ENCODE data around the gene SF3B3. TPM values are rescaled to one million over a fixed set of nuclear protein-coding genes. Genes with fewer than 3 reads are reported as not detected.
A peak's percentile ranks its signal among the peaks of the same experiment; 100 is the strongest.
"Not testable (repeated sequence)": the region's sequence is repeated elsewhere in the genome, so short reads cannot be mapped to it uniquely, and the experiment has no call there.

Gene SF3B3
- total RNA-seq, 1 experiment from 2014 or later: 191 TPM

DNA sequence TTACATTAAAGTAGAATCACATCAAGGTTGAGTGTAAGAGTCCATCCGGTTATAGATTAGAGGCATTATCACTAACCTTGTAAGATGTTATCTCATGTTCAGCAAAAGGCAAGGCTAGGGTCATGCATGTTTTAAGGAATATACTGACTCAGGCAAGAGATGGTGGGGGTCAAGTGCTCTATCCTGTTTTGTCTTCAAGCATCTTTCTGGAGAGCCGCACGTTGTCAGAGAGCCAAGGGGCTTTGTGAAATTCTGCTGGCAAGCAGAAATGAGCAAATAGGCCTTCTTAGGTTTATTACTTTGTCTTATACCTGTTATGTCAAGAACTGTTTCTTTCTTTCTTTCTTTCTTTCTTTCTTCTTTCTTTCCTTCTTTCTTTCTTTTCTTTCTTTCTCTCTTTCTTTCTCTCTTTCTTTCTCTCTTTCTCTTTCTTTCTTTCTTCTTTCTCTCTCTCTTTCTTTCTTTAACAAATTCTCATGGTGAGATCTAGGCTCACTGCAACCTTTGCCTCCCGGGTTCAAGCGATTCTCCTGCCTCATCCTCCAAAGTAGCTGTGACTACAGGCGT lies 75.4 kb downstream of the SF3B3 start:
- no peak for DNase-seq (ENCODE audit: low read depth, low spot score)
- in situ Hi-C loops (cut with HindIII; ENCODE audit: low pct_unique_long_range_greater_than_20kb, low sequenced_read_pairs): no loop called here

DNA sequence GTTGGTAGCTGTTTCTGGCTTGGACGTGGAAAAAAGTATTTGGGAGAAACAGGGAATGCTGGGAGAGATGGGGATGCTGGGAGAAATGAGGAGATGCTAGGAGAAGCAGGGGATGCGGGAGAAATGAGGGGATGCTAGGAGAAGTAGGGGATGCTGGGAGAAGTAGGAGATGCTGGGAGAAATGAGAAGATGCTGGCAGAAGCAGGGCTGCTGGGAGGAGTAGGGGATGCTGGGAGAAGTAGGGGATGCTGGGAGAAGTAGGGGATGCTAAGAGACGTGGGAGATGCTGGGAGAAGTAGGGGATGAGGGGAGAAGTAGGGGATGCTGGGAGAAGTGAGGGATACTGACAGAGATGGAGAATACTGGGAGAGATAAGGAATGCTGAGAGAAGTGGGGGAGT lies 77.1 kb downstream of the SF3B3 start:
- in situ Hi-C loops (cut with HindIII; ENCODE audit: low pct_unique_long_range_greater_than_20kb, low sequenced_read_pairs): no loop called here
- DNase-seq (ENCODE audit: low read depth, low spot score): no peak

DNA sequence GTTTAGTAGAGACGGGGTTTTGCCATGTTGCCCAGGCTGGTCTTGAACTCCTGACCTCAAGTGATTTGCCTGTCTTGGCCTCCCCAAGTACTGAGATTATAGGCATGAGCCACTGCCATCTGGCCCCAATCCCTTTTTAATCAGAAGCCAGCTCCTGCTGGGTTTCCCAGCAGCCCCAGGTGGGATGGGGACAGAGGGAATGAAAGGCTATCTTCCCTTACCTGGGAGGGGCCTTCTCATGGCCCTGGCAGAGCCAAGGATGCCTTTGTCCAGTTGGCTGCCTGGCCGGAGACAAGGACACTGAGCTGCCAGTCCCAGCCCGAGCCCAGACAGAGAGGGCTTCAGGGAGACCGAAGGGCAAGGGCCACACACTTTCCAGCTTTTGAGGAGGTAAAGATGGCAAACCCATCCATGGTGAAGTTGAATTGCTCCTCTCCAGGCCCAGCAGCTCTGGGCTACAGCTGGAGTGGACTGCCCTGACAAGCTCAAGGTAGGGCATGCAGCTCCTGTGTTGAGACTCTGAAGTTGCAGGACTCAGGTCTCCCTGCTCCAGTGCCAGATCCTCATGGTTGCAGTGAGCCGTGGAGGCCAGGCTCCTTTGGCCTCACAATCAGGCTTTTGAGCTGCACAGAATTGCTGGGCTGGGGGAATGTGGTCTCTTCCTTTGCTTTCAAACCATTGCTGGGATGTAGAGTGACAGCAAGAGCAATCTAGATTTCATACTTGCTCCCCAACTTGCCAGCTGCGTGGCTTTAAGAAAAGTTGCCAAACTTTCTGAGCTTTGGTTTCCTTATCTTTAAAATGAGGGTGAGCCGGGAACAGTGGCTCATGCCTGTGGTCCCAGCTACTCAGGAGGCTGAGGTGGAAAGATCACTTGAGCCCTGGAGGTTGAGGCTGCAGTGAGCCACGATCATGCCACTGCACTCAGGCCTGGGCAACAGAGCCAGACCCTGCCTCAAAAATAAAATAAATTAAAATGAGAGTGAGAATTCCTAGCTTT lies 78.3 kb downstream of the SF3B3 start:
- in situ Hi-C loops (cut with HindIII; ENCODE audit: low pct_unique_long_range_greater_than_20kb, low sequenced_read_pairs): no loop called here
- no peak for DNase-seq (ENCODE audit: low read depth, low spot score)

DNA sequence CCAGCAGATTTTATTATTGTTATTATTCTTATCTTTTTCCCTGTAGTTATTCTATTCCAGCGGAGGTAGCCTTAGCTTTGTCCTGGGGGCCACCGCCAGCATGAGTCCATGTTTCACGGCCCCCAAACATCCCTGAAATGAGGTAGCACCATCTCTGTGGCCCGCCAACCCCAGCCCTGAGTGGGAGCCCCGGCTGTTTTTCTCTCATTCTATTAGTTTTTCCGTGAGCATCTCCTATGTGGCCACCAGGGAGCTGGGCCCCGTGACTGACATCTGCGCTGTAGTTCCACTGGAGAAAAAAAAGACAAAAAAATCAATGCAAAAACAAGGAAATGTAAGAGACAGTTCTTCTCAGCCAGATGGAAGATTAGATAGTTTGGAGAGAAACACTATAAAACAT lies 79.2 kb downstream of the SF3B3 start:
- no peak for DNase-seq (ENCODE audit: low read depth, low spot score)

DNA sequence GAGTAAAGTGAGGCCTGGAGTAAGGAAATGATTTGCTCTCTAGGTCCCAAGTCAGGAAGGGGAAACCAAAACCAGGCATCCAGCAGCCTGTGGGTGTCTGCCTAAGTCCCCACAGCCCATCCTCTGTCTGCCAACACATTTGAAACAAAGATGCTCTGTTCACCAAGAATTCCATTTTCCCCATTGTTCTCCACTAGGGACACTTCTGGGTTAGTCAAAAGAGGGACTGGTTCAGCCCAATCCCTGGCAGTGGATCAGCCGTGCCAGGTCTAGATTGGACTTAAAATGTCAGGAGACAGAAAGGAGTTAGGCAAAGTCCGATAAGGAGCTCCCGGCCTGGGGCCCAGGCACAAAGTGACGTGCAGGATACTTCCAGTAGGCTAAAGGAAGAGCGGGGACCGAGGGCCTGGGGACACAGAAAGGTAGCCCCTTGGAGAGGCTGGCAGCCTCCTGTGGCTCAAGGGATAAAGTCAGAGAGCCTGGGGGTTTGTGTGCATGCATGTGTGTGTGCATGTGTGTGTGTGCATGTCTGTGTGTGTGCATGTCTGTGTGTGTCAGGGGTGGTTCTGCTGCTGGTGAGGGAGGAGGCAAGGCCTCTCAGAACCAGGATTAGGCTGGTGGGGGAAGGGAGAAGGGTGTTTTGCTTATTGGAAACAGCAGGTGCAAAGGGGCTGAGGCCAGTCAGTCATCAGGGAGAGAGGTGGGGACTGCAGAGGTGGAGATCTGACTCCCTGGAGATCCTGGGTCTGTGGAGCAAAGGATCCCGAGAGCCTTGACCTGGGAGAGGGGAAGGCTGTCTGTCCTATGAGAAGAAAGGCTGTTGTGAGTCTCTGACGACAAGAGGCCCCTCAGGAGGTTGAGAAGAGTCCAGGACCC lies 81.0 kb downstream of the SF3B3 start:
- peak; percentile 59 for DNase-seq (ENCODE audit: low read depth, low spot score)
- in situ Hi-C loops (cut with HindIII; ENCODE audit: low pct_unique_long_range_greater_than_20kb, low sequenced_read_pairs): no loop called here

More for the DNA sequence above, 79.2 kb downstream of the SF3B3 start:
- in situ Hi-C loops (cut with HindIII; ENCODE audit: low pct_unique_long_range_greater_than_20kb, low sequenced_read_pairs): no loop called here

DNA sequence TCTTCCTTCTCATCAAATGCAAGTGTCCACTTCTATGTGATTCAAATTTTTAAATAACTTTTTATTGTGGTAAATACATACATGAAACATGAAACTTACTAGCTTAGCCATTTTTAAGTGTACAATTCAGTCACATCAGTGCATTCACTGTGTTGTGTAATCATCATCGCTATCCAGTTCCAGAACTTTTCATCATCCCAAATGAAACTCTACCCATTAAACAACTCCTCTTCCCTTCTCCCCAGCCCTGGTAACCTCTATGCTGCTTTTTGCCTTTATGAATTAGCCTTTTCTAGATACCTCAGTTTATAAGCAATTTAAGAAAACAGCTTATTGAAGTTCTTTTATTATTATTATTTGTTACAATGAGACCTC lies 81.7 kb downstream of the SF3B3 start:
- in situ Hi-C loops (cut with HindIII; ENCODE audit: low pct_unique_long_range_greater_than_20kb, low sequenced_read_pairs): no loop called here
- no peak for DNase-seq (ENCODE audit: low read depth, low spot score)

DNA sequence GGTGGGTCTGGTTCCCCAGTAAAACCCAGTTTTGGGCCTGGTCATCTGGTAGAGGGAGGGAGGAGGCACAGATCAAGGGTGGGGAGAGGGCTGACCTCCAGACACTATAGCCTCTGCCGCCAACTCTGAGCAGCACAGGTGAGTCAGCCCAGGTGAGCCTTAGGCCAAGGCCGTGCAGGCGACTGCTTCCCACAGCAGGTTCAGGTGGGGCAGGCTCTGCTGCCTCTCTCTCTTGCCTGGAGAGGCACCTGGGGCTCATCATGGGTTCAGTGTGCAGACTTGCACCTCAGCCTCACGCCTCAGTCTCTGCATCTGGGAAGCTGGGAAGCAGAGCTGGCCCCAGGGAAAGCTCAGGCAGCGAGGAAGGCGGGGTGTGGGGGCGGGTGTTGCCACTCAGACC lies 84.9 kb downstream of the SF3B3 start:
- in situ Hi-C loops (cut with HindIII; ENCODE audit: low pct_unique_long_range_greater_than_20kb, low sequenced_read_pairs): no loop called here
- DNase-seq (ENCODE audit: low read depth, low spot score): no peak

DNA sequence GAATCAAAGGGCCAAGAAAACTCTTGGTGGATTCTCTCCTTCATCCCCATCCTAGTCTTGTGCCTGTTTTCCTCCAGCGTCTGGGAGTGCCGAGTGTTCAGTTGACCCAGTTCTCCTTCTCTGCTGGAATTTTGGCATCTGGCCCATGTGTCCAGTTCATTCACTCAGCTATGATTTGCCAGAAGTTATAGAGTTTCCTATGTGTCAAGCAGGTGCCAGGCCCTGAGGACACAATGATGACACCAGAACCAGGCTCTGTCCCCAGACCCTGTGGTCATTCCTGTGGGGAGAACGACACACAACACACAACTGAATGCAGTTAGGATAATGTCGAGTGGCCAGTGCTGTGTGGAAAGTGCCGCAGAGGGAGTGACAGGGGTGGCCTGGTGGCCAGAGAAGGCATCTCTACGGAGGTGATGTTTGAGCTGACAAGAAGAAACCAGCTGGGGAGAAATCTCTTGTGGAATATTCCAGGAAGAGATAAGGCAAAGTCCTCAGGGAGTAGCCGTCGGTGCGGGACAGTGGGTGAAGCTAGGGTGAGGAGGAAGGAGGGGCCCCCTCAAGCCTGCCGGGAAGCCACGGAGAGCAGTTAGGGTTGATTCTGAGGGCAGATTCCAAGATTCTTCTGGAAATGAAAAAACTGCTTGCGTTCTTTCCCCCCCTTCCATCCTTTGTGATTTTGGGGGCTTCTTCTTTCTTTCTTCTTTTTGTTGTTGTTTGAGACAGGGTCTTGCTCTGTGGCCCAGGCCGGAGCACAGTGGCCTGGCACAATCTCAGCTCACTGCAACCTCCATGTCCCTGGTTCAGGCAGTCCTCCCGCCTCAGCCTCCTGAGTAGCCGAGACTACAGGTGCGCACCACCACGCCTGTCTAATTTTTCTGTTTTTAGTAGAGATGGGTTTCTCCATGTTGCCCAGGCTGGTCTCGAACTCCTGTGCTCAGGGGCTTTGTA lies 86.9 kb downstream of the SF3B3 start:
- in situ Hi-C loops (cut with HindIII; ENCODE audit: low pct_unique_long_range_greater_than_20kb, low sequenced_read_pairs): no loop called here
- DNase-seq (ENCODE audit: low read depth, low spot score): no peak

DNA sequence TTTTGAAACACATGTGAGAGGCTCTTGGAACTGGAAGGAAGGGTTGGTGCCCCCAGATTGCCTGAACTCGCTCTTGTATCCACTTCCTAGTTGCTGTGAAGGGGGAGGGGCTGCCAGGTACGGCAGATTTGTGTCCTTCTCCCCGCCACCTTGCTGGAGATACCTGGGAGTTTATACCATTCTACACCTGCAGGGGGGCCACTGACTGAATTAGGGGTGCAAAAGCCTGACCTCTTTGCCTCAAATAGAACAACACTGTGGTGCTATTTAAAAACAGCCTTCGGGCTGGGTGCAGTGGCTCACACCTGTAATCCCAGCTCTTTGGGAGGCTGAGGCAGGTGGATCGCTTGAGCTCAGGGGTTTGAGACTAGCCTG lies 87.6 kb downstream of the SF3B3 start:
- DNase-seq (ENCODE audit: low read depth, low spot score): no peak
- in situ Hi-C loops (cut with HindIII; ENCODE audit: low pct_unique_long_range_greater_than_20kb, low sequenced_read_pairs): no loop called here

DNA sequence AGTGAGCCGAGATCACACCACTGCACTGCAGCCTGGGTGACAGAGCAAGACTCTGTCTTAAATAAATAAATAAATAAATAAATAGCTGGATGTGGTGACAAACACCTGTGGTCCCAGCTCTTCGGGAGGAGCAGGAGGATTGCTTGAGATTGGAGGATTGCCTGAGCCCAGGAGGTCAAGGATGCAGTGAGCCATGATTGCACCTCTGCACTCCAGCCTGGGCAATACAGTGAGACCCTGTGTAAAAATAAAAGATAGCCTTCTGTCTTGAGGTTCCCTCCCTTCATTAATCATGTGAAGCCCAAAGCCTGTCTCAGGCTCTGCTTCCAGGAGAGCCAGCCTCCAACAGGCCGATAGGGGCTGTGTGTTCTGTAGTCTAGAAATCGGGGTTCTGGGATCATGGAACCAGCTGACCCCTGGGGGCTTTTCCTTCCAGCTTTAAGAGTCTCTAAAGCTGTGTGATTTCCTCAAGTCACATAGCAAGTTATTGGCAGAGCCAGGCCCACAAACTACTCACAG lies 88.2 kb downstream of the SF3B3 start:
- in situ Hi-C loops (cut with HindIII; ENCODE audit: low pct_unique_long_range_greater_than_20kb, low sequenced_read_pairs): no loop called here
- no peak for DNase-seq (ENCODE audit: low read depth, low spot score)

DNA sequence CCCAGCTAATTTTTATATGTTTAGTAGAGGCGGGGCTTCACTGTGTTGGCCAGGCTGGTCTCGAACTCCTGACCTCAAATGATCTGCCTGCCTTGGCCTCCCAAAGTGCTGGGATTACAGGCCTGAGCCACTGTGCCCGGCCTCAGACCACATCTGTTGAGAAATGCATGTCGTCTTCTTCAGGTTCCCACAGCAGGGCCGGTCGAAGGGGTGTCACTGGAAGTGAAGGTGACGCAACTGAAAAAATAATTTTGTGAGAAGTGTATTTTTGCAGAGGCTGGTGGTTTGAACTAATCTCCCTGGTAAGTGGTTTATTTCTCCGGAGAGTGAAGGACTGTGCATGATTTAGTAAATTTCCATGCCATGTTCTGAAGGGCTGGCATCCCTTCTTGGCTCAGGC lies 89.3 kb downstream of the SF3B3 start:
- in situ Hi-C loops (cut with HindIII; ENCODE audit: low pct_unique_long_range_greater_than_20kb, low sequenced_read_pairs): no loop called here
- DNase-seq (ENCODE audit: low read depth, low spot score): no peak

DNA sequence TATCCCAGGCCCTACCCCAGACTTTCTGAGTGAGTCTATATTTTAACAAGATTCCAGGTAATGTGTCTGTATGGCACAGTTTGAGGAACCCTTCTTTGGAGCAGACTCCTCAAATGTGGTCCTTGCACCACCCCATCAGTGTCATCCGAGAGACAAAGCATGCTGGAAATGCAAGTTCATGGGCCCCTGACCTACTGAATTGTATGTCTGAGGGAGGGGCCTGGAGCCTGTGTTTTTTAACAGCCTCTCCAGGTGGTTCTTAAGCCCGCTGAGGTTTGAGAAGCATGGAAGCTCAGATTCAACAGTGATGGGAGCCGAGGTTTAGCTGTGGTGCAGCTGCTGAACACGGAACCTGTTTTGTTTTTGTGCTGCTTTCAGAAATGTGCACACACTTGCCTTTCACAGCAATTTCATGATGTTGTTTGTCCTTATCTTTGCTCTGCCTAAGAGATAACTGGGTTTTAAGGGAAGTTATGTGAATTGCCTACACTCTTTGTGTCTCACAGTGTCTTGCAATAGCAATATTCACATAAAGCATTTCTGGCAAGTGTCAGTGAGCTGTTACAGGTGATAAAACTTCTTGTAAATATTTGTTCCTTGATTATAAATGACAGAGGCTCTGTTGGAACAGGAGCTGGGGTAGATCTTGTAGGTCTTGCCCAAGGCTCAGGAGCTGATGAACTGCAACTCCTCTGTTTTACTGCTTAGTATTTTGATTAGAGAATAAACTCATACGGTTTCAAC lies 90.8 kb downstream of the SF3B3 start:
- DNase-seq (ENCODE audit: low read depth, low spot score): no peak
- in situ Hi-C loops (cut with HindIII; ENCODE audit: low pct_unique_long_range_greater_than_20kb, low sequenced_read_pairs): no loop called here

DNA sequence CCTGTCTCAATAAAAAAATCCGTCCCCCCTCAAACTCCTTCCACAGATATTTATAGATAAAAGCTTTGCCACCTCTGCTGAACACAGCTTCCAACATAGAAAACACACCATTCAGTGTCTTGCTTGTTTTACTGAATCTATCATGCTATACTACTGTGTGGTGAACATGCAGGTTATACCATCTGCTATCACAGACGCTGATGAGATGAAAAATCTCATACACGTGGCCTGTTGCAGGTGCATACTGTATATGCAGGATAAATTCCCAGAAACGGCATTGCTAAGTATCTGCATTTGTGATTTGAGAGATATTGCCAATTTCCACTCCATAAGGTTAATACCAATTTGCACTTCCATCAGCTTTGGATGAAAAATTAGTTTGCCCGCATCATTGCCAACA lies 92.3 kb downstream of the SF3B3 start:
- DNase-seq (ENCODE audit: low read depth, low spot score): no peak
- in situ Hi-C loops (cut with HindIII; ENCODE audit: low pct_unique_long_range_greater_than_20kb, low sequenced_read_pairs): no loop called here

DNA sequence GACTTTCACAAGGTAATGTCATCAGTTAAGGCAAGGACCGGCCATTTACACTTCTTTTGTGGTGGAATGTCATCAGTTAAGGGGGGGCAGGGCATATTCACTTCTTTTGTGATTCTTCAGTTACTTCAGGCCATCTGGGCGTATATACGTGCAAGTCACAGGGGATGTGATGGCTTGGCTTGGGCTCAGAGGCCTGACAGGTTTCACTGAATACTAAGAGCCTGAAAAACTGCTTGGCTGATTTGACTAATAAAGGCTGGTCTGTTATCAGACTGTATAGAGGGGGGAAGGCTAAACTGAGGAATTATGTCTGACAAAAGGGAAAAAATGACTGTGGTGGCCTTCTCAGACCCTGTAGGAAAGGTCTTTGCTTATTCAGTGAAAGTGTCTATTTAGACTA lies 98.2 kb downstream of the SF3B3 start:
- DNase-seq (ENCODE audit: low read depth, low spot score); in situ Hi-C loops (cut with HindIII; ENCODE audit: low pct_unique_long_range_greater_than_20kb, low sequenced_read_pairs): not testable (repeated sequence)
